GF-D8 (cell line): ENCODE measurements around the gene ADCY4.

Source experiments
- DNase-seq: peaks from one replicate; lab custom pipeline; 2025; lab: John Stamatoyannopoulos, UW

Gene ADCY4

GRCh38 chr14:24273422-24273998, 61.4 kb downstream of the ADCY4 start:
- DNase-seq, result peak; percentile 31

- no peak for DNase-seq
Measured at GRCh38 chr14:24272467-24272866, 62.4 kb downstream of the ADCY4 start.

- no peak for DNase-seq
Measured at GRCh38 chr14:24271834-24272263, 63.0 kb downstream of the ADCY4 start.

- peak; percentile 27 for DNase-seq
Measured at GRCh38 chr14:24271134-24271833, 63.6 kb downstream of the ADCY4 start, which contains the start of gene RABGGTA. Gene RABGGTA (minus strand): TSS chr14:24271597. CDS start chr14:24271115, 482 bp downstream.

GRCh38 chr14:24270537-24271133, 64.2 kb downstream of the ADCY4 start:
- no peak for DNase-seq

GRCh38 chr14:24269910-24270536, 64.8 kb downstream of the ADCY4 start:
- no peak for DNase-seq

- DNase-seq, result no peak
Measured at GRCh38 chr14:24269368-24269767, 65.5 kb downstream of the ADCY4 start.
